Thyroid gland (tissue), 4 donors: ENCODE results near the gene AADACL3. TPM values are rescaled to one million over a fixed set of nuclear protein-coding genes. Genes with fewer than 3 reads are reported as not detected.
"Not testable (repeated sequence)": the region's sequence is repeated elsewhere in the genome, so short reads cannot be mapped to it uniquely, and the experiment has no call there.

ENCODE experiments used
- DNase-seq, 2 donors: peaks; one replicate each; pipeline ENCODE4 v3.0.0-alpha.2; 2019
- H3K27ac ChIP-seq, 3 donors: fragments of 200-600 bp; sonication (generic); 1 replicate in 2 of 3; 2 replicates in 1 of 3; pipeline ENCODE4 v1.5.1; 2016 to 2019; ENCODE audit warnings: mild to moderate bottlenecking in 1 of 3, moderate library complexity in 1 of 3
- H3K27me3 ChIP-seq: fragments of 200-600 bp; sonication (generic); one replicate; pipeline ENCODE4 v1.5.1; 2019
- H3K36me3 ChIP-seq, 2 donors: fragments of 200-600 bp; sonication (generic); one replicate each; pipeline ENCODE4 v1.5.1; 2016 to 2019
- H3K4me1 ChIP-seq, 2 donors: fragments of 200-600 bp; sonication (generic); one replicate each; pipeline ENCODE4 v1.5.1; 2017 to 2019
- H3K4me3 ChIP-seq, 3 donors: fragments of 200-600 bp; sonication (generic); replicated peaks in 1 of 3; 1 replicate in 2 of 3; 2 replicates in 1 of 3; pipeline ENCODE4 v1.5.1; 2016; ENCODE audit warnings: mild to moderate bottlenecking in 1 of 3
- H3K9me3 ChIP-seq: fragments of 200-600 bp; sonication (generic); one replicate; pipeline ENCODE4 v1.5.1; 2017
- POLR2A ChIP-seq, 2 donors: fragments of 450-650 bp; IDR thresholded peaks; one replicate each; pipeline ENCODE4 v1.6.1; 2017; ENCODE audit warnings: antibody characterized with exemption in 2 of 2, mild to moderate bottlenecking in 2 of 2, moderate library complexity in 1 of 2
- WGBS, 2 donors: methylation state at CpG; one replicate each; pipeline ENCODE4 v1.1.5; 2017; 5-methylcytosine and 5-hydroxymethylcytosine counted together
- intact Hi-C: fragments of 100-400 bp; cut with DNase I; formaldehyde crosslinking; loops from one replicate; pipeline ENCODE4 v1.15.1; 2023
- total RNA-seq, 4 donors: library from RNA; depleted of rRNA; stranded (reverse); fragments of >200 nt; gene quantifications; one replicate each; pipeline ENCODE4 v1.2.3, GENCODE V29; 2016
- TF ChIP-seq, protein P1 (sequence below), 6 experiments: fragments of 200-600 bp in 3 of 6; fragments of 450-650 bp in 3 of 6; sonication (generic) in 3 of 6; IDR thresholded peaks; one replicate each; pipeline ENCODE4 v1.5.1; 2016 to 2019; ENCODE audit warnings: antibody characterized with exemption in 6 of 6, mild to moderate bottlenecking in 2 of 6, inconsistent platforms in 1 of 6, moderate library complexity in 1 of 6

AADACL3 gene
- total RNA-seq, 4 donors from 2014 or later: not detected

- Histone ChIP-seq H3K4me3 (no peak overlapping the region), H3K36me3 (no peaks in the 10 kb centered on the region), H3K27ac (no peak overlapping the region), H3K27me3 (no peaks in the 10 kb centered on the region), H3K9me3 (no peaks in the 10 kb centered on the region), H3K4me1 (no peaks in the 10 kb centered on the region)
- TF ChIP-seq, protein P1, sequence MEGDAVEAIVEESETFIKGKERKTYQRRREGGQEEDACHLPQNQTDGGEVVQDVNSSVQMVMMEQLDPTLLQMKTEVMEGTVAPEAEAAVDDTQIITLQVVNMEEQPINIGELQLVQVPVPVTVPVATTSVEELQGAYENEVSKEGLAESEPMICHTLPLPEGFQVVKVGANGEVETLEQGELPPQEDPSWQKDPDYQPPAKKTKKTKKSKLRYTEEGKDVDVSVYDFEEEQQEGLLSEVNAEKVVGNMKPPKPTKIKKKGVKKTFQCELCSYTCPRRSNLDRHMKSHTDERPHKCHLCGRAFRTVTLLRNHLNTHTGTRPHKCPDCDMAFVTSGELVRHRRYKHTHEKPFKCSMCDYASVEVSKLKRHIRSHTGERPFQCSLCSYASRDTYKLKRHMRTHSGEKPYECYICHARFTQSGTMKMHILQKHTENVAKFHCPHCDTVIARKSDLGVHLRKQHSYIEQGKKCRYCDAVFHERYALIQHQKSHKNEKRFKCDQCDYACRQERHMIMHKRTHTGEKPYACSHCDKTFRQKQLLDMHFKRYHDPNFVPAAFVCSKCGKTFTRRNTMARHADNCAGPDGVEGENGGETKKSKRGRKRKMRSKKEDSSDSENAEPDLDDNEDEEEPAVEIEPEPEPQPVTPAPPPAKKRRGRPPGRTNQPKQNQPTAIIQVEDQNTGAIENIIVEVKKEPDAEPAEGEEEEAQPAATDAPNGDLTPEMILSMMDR (IDR thresholded peaks at IDR 0.05): no peak
- TF ChIP-seq POLR2A (IDR thresholded peaks at IDR 0.05): no peak
- intact Hi-C loops: no loop called here
- no peak for DNase-seq
- WGBS, 2 donors: 67% methylated on average over 1 of the region's 1 CpG
These were observed 6.8 kb upstream of the AADACL3 start for GRCh38 chr1:12709091-12709491.

- intact Hi-C loops: no loop called here
- H3K27ac ChIP-seq: no peak overlapping the region
- H3K27me3 ChIP-seq: no peaks in the 10 kb centered on the region
- 84 to 86% methylated on average over 3 of the region's 3 CpGs for WGBS, 2 donors
- H3K4me3 ChIP-seq: no peak overlapping the region
- TF ChIP-seq, protein P1 (IDR thresholded peaks at IDR 0.05): no peak
- TF ChIP-seq POLR2A (IDR thresholded peaks at IDR 0.05): no peak
- no peaks in the 10 kb centered on the region for H3K4me1 ChIP-seq
- H3K36me3 ChIP-seq: no peaks in the 10 kb centered on the region
- no peaks in the 10 kb centered on the region for H3K9me3 ChIP-seq
- DNase-seq: no peak
These were observed 6.2 kb upstream of the AADACL3 start for GRCh38 chr1:12709696-12710095.

DNA sequence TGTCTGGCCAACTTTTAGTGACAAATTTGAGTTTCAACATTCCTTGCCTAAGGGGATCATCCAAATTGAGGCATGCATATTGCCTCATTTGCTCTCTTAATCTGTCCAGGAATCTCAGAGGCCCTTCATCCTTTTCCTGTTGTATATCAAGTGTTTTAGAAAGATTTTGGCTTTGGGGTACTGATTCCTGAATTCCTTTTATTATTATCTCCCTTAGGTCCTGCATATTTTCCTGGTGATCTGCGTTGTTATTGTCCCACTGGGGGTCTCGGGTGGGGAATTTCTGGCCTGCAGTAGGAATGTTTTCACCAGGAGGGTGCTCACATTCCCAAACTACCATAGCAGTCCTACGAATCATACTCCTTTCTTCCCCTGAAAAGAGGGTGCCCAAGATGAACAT is 4.4 kb upstream of the AADACL3 start:
- WGBS, 2 donors: 66 to 71% methylated on average over 3 of the region's 3 CpGs

DNA sequence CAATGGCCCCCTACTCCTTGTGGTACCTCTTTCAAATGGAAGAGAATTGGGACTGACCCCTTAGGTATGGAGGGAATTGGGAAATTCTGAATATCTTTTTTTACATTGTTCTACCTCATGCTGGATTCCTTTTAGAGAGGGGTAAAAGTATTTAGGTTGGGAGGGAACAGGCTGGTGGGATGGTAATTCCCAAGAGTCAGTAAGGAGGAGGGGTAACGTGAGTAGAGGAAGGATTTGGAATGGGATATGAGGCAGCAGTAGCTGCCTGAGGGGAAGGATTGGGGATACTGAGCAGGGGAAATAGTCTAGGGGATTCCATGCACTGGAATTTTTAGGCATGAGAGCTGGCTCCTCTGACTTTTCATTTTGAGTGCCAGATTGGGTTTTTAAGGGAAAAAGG is 3.8 kb upstream of the AADACL3 start:
- no peak overlapping the region for H3K27ac ChIP-seq
- 85 to 88% methylated on average over 1 of the region's 1 CpG for WGBS, 2 donors
- H3K4me1 ChIP-seq: no peaks in the 10 kb centered on the region
- intact Hi-C loops: no loop called here
- no peaks in the 10 kb centered on the region for H3K9me3 ChIP-seq
- DNase-seq: no peak
- H3K27me3 ChIP-seq: no peaks in the 10 kb centered on the region
- no peak overlapping the region for H3K4me3 ChIP-seq
- H3K36me3 ChIP-seq: no peaks in the 10 kb centered on the region
- TF ChIP-seq POLR2A (IDR thresholded peaks at IDR 0.05): no peak
- TF ChIP-seq, protein P1 (IDR thresholded peaks at IDR 0.05): no peak

More for the DNA sequence above, 4.4 kb upstream of the AADACL3 start:
- intact Hi-C loops: no loop called here
- no peak overlapping the region for H3K27ac ChIP-seq
- DNase-seq: no peak
- no peaks in the 10 kb centered on the region for H3K9me3 ChIP-seq
- no peaks in the 10 kb centered on the region for H3K27me3 ChIP-seq
- TF ChIP-seq, protein P1 (IDR thresholded peaks at IDR 0.05): no peak
- no peak for TF ChIP-seq POLR2A (IDR thresholded peaks at IDR 0.05)
- no peaks in the 10 kb centered on the region for H3K4me1 ChIP-seq
- no peaks in the 10 kb centered on the region for H3K36me3 ChIP-seq
- no peak overlapping the region for H3K4me3 ChIP-seq

DNA sequence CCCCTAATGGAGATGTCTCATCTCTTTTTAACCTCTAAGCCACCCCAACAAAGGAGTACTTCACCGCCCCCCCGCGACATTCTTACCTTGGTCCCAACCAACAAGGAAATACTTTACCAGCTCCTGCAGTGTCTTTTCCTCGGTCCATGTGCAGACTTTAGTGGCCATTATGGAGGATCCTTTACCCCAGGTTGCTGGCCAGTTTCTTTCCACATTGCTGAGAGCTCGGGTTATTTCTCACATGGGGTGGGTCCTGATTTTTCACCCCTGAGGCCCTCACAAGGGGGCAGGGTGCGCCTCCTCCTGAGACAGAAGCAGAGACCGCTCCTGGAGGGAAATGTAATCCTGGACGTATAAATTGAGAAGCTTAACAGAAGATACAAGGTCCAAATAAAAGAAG is 3.0 kb upstream of the AADACL3 start:
- Histone ChIP-seq H3K27me3 (no peaks in the 10 kb centered on the region), H3K36me3 (no peaks in the 10 kb centered on the region), H3K4me1 (no peaks in the 10 kb centered on the region), H3K27ac (no peak overlapping the region), H3K4me3 (no peak overlapping the region), H3K9me3 (no peaks in the 10 kb centered on the region)
- DNase-seq: no peak
- WGBS, 2 donors: 89% methylated on average over 8 of the region's 8 CpGs
- TF ChIP-seq, protein P1 (IDR thresholded peaks at IDR 0.05): no peak
- intact Hi-C loops: no loop called here

DNA sequence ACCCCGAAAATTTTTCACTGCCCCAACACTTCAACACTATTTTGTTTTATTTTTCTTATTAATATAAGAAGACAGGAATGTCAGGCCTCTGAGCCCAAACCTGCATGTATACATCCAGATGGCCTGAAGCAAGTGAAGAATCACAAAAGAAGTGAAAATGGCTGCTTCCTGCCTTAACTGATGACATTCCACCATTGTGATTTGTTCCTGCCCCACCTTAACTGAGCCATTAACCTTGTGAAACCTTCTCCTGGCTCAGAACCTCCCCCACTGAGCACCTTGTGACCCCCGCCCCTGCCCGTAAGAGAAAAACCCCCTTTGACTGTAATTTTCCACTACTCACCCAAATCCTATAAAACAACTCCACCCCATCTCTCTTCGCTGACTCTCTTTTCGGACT is 2.3 kb upstream of the AADACL3 start:
- H3K27ac ChIP-seq, intact Hi-C loops, H3K4me3 ChIP-seq, H3K9me3 ChIP-seq, H3K36me3 ChIP-seq, DNase-seq, H3K4me1 ChIP-seq, H3K27me3 ChIP-seq: not testable (repeated sequence)
- 91% methylated on average over 5 of the region's 5 CpGs for WGBS, 2 donors
